DND-41 (cell line): Measurements from ENCODE around the gene NEB.

Source experiments
- CTCF ChIP-seq: IDR thresholded peaks from 2 replicates; pipeline ENCODE4 v1.5.1; 2012; ENCODE audit warnings: borderline replicate concordance, low read length, moderate library complexity, mild to moderate bottlenecking; ENCODE audit not compliant: poor library complexity, severe bottlenecking; ENCODE audit errors: extremely low read depth
- EZH2 ChIP-seq: IDR thresholded peaks from 3 replicates; pipeline ENCODE4 v1.6.1; 2012; ENCODE audit warnings: borderline replicate concordance, low read depth, mild to moderate bottlenecking, moderate library complexity, low read length, inconsistent platforms; ENCODE audit not compliant: severe bottlenecking

GRCh38 chr2:151765760-151766410 is 31.6 kb upstream of the NEB start:
- TF ChIP-seq CTCF (no peak), EZH2 (no peak)
